Measurements from ENCODE around the gene AP2B1.

GRCh38 chr17:35617505-35617904 lies 30.4 kb downstream of the AP2B1 start:
- TF ChIP-seq CTCF (conservative IDR thresholded peaks at IDR 0.05; ENCODE audit: low read depth, low read length), result no peak
- TF ChIP-seq EZH2 (IDR thresholded peaks at IDR 0.05; ENCODE audit: low read length, unreplicated experiment), result no peak
- no peak for TF ChIP-seq EZH2phosphoT487 (IDR thresholded peaks at IDR 0.05; ENCODE audit: borderline replicate concordance, low read length)

All from PC-3 (cell line).